ENCODE data around the gene C5orf15. TPM values are rescaled to one million over a fixed set of nuclear protein-coding genes. Genes with fewer than 3 reads are reported as not detected.

Gene C5orf15
- total and polyA plus RNA-seq, 9 of the 15 experiments (the other 6 are each of a cell fraction or from before 2014, with no cell fraction given) = 23.3 to 50.7 (median 35.5) TPM

GRCh38 chr5:133930061-133930812, 38.2 kb downstream of the C5orf15 start (continued):
- TF ChIP-seq COPS2 (conservative IDR thresholded peaks at IDR 0.05) (no peak), EGR1 (conservative IDR thresholded peaks at IDR 0.05) (peak; percentile 44), PURB (CRISPR knock-in tag; IDR thresholded peaks at IDR 0.05; ENCODE audit: low read depth) (no peak), KLF16 (IDR thresholded peaks at IDR 0.05) (peak; percentile 51; the same call in 1 of the 2 replicates), CSDE1 (IDR thresholded peaks at IDR 0.05) (no peak), CBFB (CRISPR knock-in tag; IDR thresholded peaks at IDR 0.05) (peak; percentile 67; the same call in 1 of the 2 replicates), KDM2B (CRISPR knock-in tag; IDR thresholded peaks at IDR 0.05) (no peak), TCF3 (CRISPR knock-in tag; IDR thresholded peaks at IDR 0.05) (peak; percentile 39; the same call in 1 of the 2 replicates), ZNF830 (CRISPR knock-in tag; IDR thresholded peaks at IDR 0.05) (no peak)

DNA sequence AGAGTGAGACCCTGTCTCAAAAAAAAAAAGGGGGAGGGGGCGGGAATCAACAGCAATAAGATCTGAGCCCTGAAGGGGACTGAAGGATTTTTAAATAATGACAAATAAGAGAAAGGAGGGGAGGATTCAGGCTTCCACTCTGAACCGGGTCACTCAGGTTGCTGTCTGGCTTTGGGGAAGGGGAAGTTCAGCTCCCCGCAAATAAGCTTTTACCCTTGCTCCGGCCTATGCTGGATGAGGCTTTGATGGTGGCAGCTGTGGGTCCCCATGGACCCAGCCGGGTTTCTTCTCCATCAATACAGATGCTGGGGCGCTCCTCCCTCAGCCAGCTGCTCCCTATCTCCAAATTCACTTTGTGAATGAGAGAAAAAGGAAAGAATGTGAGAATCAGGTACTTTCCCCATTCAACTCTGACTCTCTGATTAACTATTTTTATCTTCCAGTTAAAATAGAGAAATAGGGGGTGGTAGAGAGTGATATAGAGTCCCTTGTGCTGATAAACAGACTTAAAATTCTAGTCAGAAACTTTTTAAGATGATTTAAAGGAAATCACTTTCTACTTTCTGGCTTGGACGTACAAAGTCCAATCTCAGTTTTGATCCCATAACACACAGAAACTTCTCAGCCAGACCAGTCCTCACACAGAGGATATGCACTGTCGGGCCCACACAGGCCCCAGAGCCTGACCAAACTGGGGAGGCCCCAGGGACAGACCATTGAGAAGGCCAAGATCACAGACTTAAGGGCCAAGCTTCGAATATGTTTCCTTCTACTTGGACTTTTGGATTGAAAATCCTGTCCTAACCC, 39.6 kb downstream of the C5orf15 start:
- intact Hi-C loops (cut with micrococcal nuclease) = no loop called here
- H3K4me3 ChIP-seq = no peak overlapping the region
- DNase-seq (ENCODE audit: extremely low read depth in 1 of 4, low spot score in 3 of 4) (no peak), ATAC-seq (no peak), FAIRE-seq (no peak)
- no peak overlapping the region for H3K4me2 ChIP-seq (ENCODE audit: insufficient read depth, low read length)
- BruUV-seq (replicated peaks) = no TSS peak
- no peak overlapping the region for H3K27ac ChIP-seq (ENCODE audit: extremely low read depth, low read depth, low read length)
- H3K27me3 ChIP-seq (ENCODE audit: control insufficient read depth in 2 of 2, insufficient read depth in 2 of 2, low read length in 2 of 2) = no peaks in the 10 kb centered on the region
- no peaks in the 10 kb centered on the region for H3K9me3 ChIP-seq (replicated peaks; ENCODE audit: control insufficient read depth, insufficient read depth, low read depth, low read length)
- in situ Hi-C loops (cut with MboI) = no loop called here
- H3K36me3 ChIP-seq (ENCODE audit: control insufficient read depth, insufficient read depth, low read length) = no peaks in the 10 kb centered on the region
- H3K79me2 ChIP-seq (ENCODE audit: control insufficient read depth, insufficient read depth, low read length) = no peaks in the 10 kb centered on the region
- CTCF ChIA-PET (ENCODE audit: low intra/inter-chr PET ratio) = no interaction called here
- POLR2A ChIA-PET = interaction anchor here (0.8 kb wide), 1 partner anchor 11 kb away, joined by 3 read pairs; no protein-coding TSS in a partner anchor
- 68% methylated on average over 9 of the region's 9 CpGs for WGBS (ENCODE audit: insufficient coverage, low coverage, missing lambda C conversion rate)
- peaks cover 48 to 55% of the 10 kb centered on the region in 2 experiments for H3K4me1 ChIP-seq (replicated peaks in 1 of 2; ENCODE audit: control insufficient read depth in 2 of 2, insufficient read depth in 2 of 2, low read length in 2 of 2)
- no peaks in the 10 kb centered on the region for H4K20me1 ChIP-seq (replicated peaks; ENCODE audit: control insufficient read depth, insufficient read depth, low read length)
- H3K9ac ChIP-seq (ENCODE audit: insufficient read depth in 1 of 2, low read depth in 2 of 2, low read length in 2 of 2) = peak overlapping the region in 1 of 2 experiments; percentile 30; a peak in 1 of 4 replicates
- peak overlapping the region; percentile 23; the same call in 1 of the 2 replicates for H2AFZ ChIP-seq (ENCODE audit: low read depth, low read length)
- H3K9me1 ChIP-seq (ENCODE audit: control insufficient read depth, insufficient read depth, low read length) = peaks cover 3% of the 10 kb centered on the region
- TF ChIP-seq ZFP1 (CRISPR knock-in tag; IDR thresholded peaks at IDR 0.05) (no peak), ERF (CRISPR knock-in tag; IDR thresholded peaks at IDR 0.05) (no peak), SAFB (IDR thresholded peaks at IDR 0.05; ENCODE audit: borderline replicate concordance, low read depth, low read length) (no peak), NR2C2 (CRISPR knock-in tag; IDR thresholded peaks at IDR 0.05) (no peak), NR2C2 (tag; IDR thresholded peaks at IDR 0.05) (no peak), DMBX1 (CRISPR knock-in tag; IDR thresholded peaks at IDR 0.05; ENCODE audit: borderline replicate concordance) (no peak)

Measured in K562 (cell line).